Mesodermal cell (in vitro differentiated cells): ENCODE measurements around the gene SMURF1.

ENCODE experiments used
- H3K27ac ChIP-seq: 2 replicates; pipeline ENCODE4 v1.7.0; 2013; ENCODE audit warnings: mild to moderate bottlenecking, low read depth, low read length, moderate library complexity; ENCODE audit not compliant: severe bottlenecking
- H3K36me3 ChIP-seq: 2 replicates; pipeline ENCODE4 v1.7.1; 2013; ENCODE audit warnings: mild to moderate bottlenecking, low read length, moderate library complexity; ENCODE audit not compliant: control insufficient read depth, insufficient read depth
- H3K4me1 ChIP-seq: one replicate; pipeline ENCODE4 v1.7.1; 2013; ENCODE audit warnings: mild to moderate bottlenecking, low read length; ENCODE audit not compliant: insufficient read depth, control insufficient read depth, poor library complexity, severe bottlenecking
- H3K4me3 ChIP-seq: 2 replicates; pipeline ENCODE4 v1.7.0; 2013; ENCODE audit warnings: low read length, control low read depth, mild to moderate bottlenecking; ENCODE audit not compliant: insufficient read depth, poor library complexity, severe bottlenecking; ENCODE audit errors: extremely low read depth
- H3K9me3 ChIP-seq: 2 replicates; pipeline ENCODE4 v1.7.1; 2013; ENCODE audit warnings: mild to moderate bottlenecking, low read length, moderate library complexity; ENCODE audit not compliant: control insufficient read depth
- WGBS, 2 experiments: methylation state at CpG; one replicate each; pipeline ENCODE4 v1.1.5; 2013; ENCODE audit warnings: missing lambda C conversion rate in 2 of 2; ENCODE audit not compliant: insufficient coverage in 2 of 2; 5-methylcytosine and 5-hydroxymethylcytosine counted together

The SMURF1 gene

DNA sequence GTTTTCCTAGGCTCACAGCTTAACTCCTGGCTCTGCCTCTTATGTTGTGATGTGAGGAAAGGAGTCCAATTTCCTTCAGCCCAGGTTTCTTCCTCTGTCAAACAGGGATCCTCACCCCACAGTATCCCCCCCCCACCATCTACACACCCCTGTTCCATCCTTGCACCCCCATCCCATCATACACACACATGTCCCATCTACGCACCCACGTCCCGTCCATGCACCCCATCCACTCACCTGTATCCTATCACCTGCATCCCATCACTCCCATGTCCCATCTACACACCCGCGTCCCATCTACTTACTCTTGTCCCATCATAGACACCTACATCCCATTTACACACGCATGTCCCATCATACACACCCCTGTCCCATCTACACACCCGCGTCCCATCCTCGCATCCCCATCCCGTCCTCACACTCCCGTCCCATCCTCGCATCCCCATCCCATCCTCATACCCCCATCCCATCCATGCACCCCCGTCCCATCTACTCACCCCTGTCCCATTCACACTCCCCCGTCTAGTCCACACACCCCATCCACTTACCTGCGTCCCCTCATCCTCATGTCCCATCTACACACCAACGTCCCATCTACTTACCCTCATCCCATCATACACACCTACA is 148.3 kb downstream of the SMURF1 start:
- H3K27ac ChIP-seq: no peak overlapping the region
- peaks cover 96% of the 10 kb centered on the region for H3K36me3 ChIP-seq
- H3K4me3 ChIP-seq: no peak overlapping the region
- H3K4me1 ChIP-seq: no peaks in the 10 kb centered on the region
- WGBS, 2 experiments: 93 to 96% methylated on average over 11 to 16 of the region's 16 CpGs
- no peaks in the 10 kb centered on the region for H3K9me3 ChIP-seq

DNA sequence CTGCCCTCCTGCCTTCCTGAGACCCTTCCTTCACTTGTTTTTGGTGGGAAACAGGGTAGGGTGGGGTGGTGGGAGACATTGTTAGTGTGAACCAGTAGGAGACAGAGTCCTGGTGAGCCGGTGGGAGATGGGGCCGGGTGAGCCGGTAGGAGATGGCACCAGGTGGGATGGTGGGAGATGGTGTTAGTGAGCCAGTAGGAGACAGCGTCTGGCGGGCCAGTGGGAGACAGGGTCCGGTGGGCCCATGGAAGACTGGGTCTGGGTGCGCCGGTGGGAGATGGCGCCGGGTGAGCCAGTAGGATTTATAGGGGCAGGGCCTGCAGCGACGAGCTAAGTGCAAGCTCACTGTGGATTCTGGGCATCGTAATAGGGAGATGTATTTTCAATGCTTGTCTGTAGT is 148.8 kb downstream of the SMURF1 start:
- H3K9me3 ChIP-seq: no peaks in the 10 kb centered on the region
- no peak overlapping the region for H3K4me3 ChIP-seq
- peaks cover 95% of the 10 kb centered on the region for H3K36me3 ChIP-seq
- no peak overlapping the region for H3K27ac ChIP-seq
- 93 to 97% methylated on average over 11 to 13 of the region's 13 CpGs for WGBS, 2 experiments
- H3K4me1 ChIP-seq: no peaks in the 10 kb centered on the region

GRCh38 chr7:98994046-98994944 is 149.6 kb downstream of the SMURF1 start:
- Histone ChIP-seq H3K27ac (no peak overlapping the region), H3K36me3 (peaks cover 96% of the 10 kb centered on the region), H3K9me3 (no peaks in the 10 kb centered on the region), H3K4me1 (no peaks in the 10 kb centered on the region), H3K4me3 (no peak overlapping the region)
- WGBS, 2 experiments: 96 to 97% methylated on average over 31 to 32 of the region's 34 CpGs

DNA sequence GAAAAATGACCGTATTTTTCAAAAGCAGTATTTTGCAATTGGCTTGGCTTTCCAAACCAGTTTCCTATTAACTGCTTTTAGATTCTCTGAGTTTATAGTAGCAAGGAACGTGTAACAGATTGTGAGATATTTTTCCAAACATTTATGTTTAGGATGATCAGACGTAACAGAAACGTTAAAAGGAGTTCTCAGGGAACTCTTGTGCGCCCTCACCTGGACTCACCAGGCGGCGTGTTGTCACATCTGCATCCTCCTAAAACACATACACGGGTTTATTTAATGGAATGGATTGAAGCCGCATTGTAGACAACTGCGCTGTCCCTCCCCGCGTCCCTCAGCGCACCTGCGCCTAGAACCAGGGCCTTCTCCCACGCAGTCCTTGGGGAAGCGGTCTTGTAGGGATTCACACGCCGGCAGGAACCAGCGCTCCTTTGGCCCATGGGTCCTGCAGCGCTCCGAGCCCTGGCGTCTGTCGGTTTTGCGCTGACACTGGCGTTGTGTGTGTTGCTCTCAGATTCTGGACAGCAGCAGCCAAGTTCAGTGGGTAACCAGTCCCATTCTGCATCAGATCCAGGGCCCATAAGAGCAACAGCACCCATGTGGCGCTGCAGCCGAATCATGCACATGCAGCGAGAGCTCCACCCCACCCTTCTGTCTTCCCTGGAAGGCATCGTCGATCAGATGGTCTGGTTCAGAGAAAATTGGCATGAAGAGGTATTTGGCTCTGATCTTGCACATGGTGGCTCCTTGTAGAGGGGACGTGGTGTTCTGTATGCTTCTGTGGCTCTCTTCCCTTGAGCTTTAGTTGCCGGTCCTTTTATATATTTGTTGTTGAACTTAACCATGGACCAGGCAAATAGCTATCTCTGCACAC is 150.6 kb downstream of the SMURF1 start:
- H3K4me1 ChIP-seq: no peaks in the 10 kb centered on the region
- no peak overlapping the region for H3K27ac ChIP-seq
- no peaks in the 10 kb centered on the region for H3K9me3 ChIP-seq
- peaks cover 96% of the 10 kb centered on the region for H3K36me3 ChIP-seq
- WGBS, 2 experiments: 96 to 97% methylated on average over 28 to 29 of the region's 32 CpGs
- H3K4me3 ChIP-seq: no peak overlapping the region

- no peak overlapping the region for H3K27ac ChIP-seq
- no peak overlapping the region for H3K4me3 ChIP-seq
- H3K4me1 ChIP-seq: no peaks in the 10 kb centered on the region
- no peaks in the 10 kb centered on the region for H3K9me3 ChIP-seq
- peaks cover 98% of the 10 kb centered on the region for H3K36me3 ChIP-seq
- 97 to 99% methylated on average over 13 to 14 of the region's 16 CpGs for WGBS, 2 experiments
Observed at GRCh38 chr7:98992076-98992475, 151.8 kb downstream of the SMURF1 start.

GRCh38 chr7:98991141-98991540 is 152.8 kb downstream of the SMURF1 start:
- H3K9me3 ChIP-seq: no peaks in the 10 kb centered on the region
- H3K4me3 ChIP-seq: no peak overlapping the region
- 91 to 97% methylated on average over 13 to 14 of the region's 14 CpGs for WGBS, 2 experiments
- no peak overlapping the region for H3K27ac ChIP-seq
- H3K4me1 ChIP-seq: no peaks in the 10 kb centered on the region
- peaks cover 98% of the 10 kb centered on the region for H3K36me3 ChIP-seq

DNA sequence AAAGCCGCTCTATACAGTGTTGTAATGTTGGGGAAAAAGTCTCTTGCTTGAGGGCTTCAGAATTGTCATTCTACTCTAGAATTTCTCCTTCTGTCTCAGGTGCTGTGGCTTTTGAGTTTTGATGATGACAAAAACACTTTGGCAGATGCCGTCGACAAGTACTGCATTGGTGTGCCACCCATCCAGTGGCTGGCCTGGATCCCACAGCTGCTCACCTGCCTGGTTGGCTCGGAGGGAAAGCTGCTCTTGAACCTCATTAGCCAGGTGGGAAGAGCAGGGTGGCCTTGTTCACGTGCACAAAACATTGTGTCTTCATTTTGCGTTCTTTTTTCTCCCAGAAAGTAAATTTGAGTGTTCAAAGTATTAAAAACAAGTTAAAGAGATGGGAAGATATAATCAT is 153.6 kb downstream of the SMURF1 start:
- H3K4me1 ChIP-seq: no peaks in the 10 kb centered on the region
- 94 to 100% methylated on average over 3 of the region's 6 CpGs for WGBS, 2 experiments
- no peak overlapping the region for H3K27ac ChIP-seq
- H3K9me3 ChIP-seq: no peaks in the 10 kb centered on the region
- no peak overlapping the region for H3K4me3 ChIP-seq
- H3K36me3 ChIP-seq: peaks cover 98% of the 10 kb centered on the region

DNA sequence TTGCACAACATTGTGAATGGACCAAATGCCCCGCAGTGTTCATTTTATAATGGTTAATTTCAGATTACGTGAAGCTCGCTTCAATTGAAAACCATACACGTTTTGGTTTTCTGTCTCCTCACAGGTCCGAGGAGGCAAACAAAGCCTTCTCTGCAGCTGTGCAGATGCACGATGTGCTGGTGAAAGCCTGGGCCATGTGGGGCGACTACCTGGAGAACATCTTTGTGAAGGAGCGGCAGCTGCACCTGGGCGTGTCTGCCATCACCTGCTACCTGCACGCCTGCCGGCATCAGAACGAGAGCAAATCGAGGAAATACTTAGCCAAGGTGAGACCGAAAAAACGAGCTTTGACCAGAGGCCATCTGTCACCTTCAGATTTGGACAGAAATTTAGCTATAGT is 155.3 kb downstream of the SMURF1 start:
- no peaks in the 10 kb centered on the region for H3K4me1 ChIP-seq
- 97% methylated on average over 14 to 15 of the region's 15 CpGs for WGBS, 2 experiments
- H3K27ac ChIP-seq: no peak overlapping the region
- no peak overlapping the region for H3K4me3 ChIP-seq
- H3K36me3 ChIP-seq: peaks cover 96% of the 10 kb centered on the region
- H3K9me3 ChIP-seq: no peaks in the 10 kb centered on the region

DNA sequence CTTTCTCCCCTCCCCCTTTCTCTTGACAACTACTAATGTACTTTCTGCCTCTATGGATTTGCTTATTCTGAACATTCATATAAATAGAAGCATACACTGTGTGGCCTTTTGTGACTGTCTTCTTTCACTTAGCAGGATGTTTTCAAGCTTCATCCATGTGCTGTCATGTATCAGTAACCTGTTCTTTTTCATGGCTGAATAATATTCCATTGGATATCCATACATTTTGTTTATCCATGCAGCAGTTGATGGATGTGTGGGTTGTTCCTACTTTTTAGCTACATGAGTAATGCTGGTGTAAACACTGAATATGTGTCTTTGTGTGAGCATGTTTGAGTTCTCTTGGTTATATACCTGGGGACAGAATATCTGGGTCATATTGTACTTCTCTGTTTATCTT is 158.0 kb downstream of the SMURF1 start:
- Histone ChIP-seq H3K27ac (no peak overlapping the region), H3K36me3 (peaks cover 96% of the 10 kb centered on the region), H3K9me3 (no peaks in the 10 kb centered on the region), H3K4me1 (no peaks in the 10 kb centered on the region), H3K4me3 (no peak overlapping the region)

DNA sequence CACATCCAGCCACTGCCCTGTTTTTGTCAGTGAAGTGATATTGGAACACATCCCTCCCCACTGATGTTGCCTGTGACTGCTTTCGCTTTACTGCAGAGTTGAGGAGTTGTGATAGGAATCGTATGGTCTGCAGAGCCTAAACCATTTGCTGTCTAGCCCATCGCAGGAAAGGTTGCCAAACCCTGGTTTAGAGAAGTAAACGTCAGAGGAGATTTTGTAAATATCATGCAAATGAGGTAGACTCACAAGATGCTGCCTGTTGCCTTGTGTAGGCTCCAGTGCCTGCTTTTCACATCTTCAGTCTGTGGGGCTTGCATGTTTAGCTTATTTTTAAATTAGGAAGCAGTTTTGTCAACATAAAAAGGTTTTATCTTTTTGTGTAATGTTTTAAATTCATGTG is 158.5 kb downstream of the SMURF1 start:
- Histone ChIP-seq H3K36me3 (peaks cover 97% of the 10 kb centered on the region), H3K9me3 (no peaks in the 10 kb centered on the region), H3K4me3 (no peak overlapping the region), H3K27ac (no peak overlapping the region), H3K4me1 (no peaks in the 10 kb centered on the region)
- WGBS, 2 experiments: 76 to 100% methylated on average over 3 of the region's 4 CpGs
